HG02759 (cell line): Measurements from ENCODE around the gene ZP1.

Source experiments
- ATAC-seq: cut with Tn5 transposase; IDR thresholded peaks from one replicate; pipeline ENCODE4 v1.9.1; 2021; ENCODE audit warnings: mild to moderate bottlenecking, moderate library complexity; ENCODE audit not compliant: unreplicated experiment

The ZP1 gene

DNA sequence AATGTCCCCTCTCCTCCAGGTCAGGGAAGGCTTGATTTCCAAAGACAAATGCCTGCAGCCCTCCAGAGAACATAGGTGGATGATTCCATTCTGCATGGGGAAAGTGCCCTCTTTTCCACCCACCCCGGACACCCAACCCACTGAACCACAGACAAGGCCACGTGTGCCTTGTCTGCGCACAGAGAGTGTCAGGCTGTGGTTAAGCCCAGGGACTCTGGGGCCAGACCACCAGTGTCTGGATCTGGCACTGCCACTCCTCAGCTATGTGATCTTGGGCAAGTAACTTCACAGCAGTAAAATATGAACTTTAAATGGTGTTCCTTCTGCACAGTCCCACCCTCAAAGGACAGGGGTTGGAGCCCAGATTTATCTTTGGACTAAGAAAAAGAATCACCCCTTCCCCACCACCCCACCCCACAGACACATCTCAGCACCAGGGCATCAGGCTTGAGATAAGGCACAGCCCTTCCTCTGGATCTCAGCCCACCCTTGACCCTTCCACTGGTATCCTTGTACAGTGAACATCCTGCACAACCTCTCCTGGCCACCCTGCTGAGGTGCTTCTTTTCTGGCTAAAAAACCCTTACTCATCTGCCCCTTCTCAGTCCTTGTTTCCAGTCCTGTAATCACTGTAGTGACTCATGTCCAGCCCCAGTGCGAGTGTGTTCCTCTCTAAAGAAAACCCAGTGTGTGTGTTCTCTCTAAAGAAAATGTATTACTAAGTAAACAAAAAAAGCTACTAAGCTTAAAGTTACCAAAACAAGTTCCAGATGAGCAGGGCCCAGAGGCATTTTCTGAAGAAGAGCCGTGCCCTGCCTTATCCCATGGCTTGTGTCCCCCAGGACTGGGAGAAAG, 9.7 kb upstream of the ZP1 start:
- no peak for ATAC-seq

DNA sequence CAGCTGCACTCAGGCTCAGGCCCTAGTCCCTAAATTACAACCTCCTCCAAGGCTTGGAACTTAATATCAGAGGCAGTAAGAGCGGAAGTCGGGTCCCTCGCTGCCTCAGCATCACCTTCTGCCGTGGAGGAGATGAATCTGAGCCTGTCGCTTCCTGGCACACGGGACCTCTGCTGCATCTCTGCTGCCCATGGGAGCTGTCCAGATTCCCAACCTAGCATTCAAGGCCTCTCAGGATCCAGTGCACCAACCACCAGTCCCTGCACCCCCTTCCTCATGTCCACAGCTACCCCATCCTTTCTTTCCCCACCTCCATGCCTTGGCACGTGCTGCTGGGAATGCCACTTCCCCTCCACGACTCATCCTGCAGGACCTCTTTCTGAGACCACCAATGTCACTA, 9.1 kb upstream of the ZP1 start:
- ATAC-seq = no peak

DNA sequence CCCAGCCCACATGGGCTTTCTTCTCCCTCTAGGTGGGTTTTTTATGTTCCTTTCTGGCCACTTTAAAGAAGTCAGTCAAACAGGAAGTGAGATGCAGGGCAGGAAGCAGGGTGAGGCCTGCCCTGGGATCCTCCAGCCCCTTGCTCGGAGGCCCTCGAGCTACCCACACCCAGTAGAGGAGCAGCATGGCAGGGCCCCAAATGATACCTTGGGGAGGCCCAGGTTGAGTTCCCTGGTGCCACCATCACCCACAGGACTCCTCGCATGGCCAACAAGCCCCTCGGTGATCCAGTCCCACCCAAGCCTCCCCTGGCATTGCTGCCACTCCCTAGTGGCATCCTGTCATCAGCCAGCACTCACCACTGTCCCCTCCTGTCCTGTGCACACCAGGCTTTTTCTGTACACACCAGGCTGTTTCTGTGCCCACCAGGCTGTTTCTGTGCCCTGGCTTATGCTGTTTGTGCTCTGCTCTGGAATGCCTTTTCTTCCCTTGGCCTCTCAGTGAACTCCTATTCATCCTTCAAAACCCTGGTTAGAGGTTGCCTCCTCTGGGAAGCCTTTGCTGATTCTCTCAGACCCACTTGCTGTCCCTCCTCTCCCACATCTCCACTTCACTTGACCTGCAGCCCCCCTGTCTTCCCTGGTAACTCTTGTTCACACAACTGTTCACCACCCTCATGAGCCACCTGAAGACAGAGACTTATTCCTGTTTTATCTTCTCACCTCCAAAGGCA, 8.4 kb upstream of the ZP1 start:
- ATAC-seq = no peak

DNA sequence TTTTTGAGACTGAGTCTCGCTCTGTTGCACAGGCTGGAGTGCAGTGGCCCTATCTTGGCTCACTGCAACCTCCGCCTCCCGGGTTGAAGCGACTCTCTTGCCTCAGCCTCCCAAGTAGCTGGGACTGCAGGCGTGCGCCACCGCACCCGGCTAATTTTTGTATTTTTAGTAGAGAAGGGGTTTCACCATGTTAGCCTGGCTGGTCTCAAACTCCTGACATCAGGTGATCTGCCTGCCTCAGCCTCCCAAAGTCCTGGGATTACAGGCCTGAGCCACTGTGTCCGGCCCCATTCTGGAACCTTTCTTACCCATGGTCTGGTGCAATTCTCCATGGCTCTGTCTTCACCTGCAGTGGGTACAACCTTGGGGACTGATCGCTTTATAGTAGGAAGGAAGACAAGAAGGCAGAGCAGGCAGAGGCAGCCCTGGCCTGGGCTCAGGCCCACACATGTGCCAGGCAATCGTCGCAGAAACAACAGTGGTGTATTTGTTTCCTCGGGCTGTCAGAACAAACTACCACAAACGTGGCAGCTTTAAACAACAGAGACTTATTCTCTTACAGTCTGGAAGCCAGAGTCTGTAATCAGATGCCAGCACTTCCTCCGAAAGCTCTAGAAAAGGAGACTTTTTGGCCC, 7.6 kb upstream of the ZP1 start:
- ATAC-seq = no peak

DNA sequence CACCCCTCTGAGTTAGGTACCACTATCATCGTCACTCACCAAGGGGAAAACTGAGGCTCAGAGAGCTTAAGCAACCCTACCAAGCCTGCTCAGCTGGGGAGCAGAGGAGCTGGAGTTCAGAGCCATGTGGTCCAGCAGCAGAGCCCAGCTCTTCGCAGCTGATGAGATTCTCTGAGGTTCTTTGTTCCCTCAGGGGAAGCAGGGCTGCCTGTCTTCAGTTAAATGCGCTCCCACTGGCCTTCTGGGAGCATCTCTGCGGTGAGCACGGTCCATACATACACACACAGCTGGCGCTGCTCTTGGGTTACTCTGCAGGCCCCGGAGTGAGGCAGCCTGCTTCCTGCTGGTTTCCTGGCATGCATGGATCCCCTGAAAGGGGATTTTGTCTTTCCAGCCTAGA, 6.4 kb upstream of the ZP1 start:
- no peak for ATAC-seq

DNA sequence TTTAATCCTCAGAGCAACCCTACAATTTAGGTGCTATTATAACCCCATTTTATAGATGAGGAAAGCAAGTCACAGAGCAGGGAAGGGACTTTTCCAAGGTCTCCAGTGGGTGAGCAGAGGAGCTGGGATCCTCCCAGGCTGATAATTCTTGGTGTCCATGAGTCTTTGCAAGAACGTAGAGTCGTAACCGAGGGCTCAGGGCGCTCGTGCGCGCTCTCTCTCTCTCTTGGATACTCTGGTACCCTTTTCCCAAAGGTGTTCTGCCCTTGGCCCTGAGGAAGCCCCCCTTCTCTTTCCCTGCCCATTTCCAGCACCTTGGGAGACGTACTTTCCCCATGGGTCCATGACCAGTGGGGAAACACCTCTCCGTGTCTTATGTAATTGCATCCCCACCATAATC, 5.2 kb upstream of the ZP1 start:
- no peak for ATAC-seq

DNA sequence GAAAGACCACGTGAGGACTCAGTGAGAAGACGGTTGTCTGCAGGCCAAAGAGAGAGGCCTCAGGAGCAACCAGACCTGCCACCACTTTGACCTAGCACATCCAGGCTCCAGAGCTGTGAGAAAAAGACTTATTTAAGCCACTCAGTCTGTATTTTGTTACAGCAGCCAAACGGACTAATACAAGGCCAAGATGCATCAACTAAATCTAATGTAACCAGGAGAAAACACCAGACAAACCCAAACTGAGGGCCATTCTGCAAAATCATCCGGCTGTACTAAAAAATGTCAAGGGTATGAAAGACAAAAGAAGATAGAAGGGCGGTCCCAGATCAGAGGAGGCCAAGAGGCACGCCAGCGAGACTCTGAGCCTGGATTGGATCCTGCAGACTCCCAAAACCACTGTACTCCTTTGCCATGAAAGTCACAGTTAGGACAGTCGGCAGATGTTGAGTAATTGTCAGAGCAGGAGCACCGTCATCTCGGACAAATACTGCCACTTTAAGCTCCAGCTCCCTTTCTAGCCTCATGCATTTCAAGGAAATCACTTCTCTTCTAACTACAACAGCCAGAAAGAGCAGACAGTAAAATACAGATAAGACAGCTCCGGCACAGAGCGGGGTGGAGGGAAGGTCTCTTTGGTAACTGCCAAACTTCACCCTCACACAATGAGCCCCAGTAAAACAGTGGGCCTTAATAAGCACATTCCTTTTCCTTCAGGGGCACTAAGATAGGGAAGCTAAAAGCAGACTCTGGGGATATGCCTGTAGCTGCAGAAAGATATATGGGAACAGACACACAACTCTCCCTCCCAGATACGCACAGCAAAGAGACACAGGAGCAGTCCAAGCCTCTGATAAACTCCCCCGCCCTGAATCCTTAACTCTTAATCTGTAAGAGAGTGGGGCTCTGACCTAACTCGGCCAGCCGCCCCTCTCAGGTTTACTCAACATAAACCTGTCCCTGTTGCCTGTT, 3.5 kb upstream of the ZP1 start:
- ATAC-seq = no peak

DNA sequence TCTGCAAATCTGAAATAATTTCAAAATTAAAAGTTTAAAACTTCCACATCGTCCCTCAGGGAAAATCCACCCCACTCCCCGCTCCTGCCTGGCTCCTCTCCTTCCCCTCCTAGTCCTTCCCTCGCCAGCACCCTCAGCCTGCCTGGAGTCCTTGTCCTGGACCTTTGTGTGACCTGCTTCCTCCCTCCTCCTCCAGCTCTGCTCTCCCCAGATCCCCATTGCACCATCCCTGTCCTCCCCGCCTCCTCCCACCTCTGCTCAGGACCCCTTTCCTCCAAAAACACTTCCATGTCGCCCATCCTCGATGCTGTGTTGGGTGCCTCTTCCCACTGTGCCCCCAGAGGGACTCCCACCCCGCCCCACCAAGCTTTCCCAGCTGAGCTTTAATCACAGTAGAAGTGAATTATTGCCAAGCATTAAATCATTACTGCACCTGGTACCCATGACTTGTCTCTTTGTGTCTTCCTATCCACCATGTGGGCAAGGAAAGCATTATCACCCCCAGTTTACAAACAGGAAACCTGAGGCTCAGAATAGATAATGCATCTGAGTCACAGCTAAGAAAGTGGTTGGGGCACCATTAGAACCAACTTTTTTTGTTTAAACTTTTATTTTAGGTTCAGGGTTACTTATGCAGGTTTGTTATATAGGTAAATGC, 2.4 kb upstream of the ZP1 start:
- no peak for ATAC-seq

DNA sequence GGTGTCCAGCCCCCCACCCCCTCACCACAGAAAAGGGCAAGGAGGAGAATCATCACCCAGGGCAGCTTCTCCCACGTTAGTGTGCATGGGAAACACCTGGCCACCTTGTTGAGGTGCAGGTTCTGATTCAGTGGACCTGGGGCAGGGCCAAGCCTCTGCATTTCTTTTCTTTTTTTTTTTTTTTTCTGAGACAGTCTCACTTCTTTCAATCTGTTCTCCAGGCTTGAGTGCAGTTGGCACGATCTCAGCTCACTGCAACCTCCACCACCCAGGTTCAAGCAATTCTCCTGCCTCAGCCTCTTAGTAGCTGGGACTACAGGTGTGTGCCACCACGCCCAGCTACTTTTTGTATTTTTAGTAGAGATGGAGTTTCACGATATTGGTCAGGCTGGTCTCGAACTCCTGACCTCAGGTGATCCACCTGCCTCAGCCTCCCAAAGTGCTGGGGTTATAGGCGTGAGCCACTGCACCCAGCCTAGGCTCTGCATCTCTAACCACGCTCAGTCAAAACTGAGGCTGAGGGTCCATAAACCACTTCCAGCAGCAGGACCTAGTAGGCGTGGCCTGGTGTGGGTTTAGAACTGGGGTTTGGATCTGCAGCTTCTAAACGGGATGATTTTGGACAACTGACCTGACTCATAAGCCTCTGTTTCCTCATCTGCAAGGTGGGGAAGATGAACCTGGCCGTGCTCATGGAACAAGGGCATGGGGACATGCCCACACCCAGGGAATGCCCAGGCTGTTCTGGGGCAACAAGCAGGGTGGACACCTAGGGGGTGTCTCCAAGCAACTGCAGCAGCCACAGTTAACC, 734 bp downstream of the ZP1 start:
- ATAC-seq = no peak

DNA sequence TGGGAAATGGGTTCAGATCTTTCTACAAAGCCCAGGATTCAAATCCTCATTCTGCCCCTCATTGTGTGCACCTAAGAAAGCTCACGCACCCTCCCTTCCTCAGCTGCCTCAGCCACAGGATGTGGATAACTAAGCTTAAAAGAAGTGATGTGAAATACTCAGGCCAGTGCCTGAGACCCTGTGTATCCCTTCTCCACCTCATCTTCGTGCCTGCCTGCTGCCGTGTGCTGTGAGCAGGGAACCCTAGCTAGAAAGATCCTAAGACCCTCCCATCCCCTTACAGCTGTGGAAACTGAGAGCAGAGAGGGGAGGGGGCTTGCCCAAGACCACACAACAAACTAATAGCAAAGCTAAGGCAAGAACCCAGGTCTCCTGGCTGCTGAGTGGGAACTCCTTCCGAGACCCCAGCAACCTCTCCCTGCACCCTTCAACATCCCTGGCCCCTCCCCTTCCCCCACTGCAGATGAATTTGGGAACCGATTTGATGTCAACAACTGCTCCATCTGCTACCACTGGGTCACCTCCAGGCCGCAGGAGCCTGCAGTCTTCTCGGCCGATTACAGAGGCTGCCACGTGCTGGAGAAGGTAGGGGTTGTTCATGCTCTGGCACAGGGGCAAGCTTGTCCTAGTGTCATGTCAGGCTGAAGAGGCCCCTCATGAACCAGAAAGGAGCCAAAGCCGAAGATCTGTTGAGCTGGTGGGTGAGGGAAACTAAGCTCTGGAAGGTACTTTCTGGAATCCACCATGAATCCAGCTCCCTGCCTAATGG, 1.5 kb downstream of the ZP1 start:
- no peak for ATAC-seq

DNA sequence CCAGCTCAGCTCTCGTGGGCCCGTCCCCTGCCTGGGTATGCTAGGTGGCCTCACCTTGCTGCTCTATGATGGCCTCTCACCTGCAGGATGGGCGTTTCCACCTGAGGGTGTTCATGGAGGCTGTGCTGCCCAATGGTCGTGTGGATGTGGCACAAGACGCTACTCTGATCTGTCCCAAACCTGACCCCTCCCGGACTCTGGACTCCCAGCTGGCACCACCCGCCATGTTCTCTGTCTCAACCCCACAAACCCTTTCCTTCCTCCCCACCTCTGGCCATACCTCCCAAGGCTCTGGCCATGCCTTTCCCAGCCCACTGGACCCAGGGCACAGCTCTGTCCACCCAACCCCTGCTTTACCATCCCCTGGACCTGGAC, 2.1 kb downstream of the ZP1 start:
- no peak for ATAC-seq

DNA sequence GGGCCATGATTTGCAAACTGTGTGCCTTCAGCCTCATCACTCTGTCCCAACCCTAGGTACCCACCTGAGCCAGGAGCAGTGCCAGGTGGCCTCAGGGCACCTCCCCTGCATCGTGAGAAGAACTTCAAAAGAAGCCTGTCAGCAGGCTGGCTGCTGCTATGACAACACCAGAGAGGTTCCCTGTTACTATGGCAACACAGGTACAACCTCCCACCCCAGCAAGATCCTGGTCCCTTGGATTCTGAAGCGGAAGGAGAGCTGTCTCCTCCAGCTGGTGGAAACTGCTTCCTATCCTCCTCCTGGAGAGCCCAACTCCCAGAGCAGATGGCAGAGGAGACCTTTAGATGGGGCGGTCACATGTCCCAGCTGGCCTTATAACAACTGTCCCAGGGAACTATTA, 2.9 kb downstream of the ZP1 start:
- no peak for ATAC-seq

DNA sequence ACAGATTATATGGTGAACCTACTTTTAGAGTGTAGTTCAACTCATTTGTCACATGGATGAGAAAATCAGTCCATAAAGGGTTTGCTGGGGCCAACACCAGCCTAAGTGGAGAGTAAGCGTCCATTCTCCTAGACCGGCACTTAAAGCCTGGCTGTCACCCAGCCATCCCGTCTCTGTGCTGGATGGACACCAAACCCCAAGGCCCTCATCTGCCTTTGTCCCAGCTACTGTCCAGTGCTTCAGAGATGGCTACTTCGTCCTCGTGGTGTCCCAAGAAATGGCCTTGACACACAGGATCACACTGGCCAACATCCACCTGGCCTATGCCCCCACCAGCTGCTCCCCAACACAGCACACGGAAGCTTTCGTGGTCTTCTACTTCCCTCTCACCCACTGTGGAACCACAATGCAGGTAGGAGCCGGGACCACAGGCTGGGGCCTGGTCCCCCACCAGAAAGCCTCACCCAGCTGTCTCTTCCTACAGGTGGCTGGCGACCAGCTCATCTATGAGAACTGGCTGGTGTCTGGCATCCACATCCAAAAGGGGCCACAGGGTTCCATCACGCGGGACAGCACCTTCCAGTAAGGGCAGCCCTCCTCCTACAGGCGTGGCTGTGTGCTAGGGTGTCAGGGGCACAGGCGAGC, 3.5 kb downstream of the ZP1 start:
- ATAC-seq = no peak

DNA sequence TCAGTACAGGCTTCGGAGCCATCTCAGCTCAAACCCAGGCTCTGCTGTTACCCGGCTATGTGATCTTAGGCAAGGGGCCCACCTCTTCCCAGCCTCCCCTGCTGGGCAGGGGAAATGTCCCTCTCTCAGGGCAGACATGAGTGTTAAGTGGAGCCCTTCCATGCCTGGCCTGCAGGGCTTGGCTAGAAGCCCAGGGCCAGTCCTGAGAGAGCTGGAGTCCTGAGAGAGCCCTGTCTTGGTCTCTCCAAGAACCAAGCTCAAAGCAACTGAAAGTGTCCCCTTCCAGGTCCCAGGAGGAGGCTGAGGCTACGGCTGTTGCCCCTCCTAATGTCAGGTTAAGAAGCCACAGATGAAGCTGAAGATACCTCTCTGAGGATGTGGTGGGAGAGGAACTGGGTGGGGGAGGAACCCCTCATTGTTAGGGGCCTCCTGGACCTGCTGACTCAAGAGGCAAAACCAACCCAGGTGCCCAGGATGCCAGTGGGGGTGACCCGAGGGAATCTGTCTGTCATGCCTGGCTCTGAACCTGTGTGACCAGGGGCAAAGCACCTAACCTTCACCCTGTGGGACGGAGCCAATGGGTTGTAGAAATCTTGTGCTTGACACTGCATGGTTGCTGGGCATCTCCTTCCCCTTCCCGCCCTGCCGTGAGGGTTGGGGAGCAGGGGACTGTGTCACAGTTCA, 4.2 kb downstream of the ZP1 start:
- ATAC-seq = no peak

DNA sequence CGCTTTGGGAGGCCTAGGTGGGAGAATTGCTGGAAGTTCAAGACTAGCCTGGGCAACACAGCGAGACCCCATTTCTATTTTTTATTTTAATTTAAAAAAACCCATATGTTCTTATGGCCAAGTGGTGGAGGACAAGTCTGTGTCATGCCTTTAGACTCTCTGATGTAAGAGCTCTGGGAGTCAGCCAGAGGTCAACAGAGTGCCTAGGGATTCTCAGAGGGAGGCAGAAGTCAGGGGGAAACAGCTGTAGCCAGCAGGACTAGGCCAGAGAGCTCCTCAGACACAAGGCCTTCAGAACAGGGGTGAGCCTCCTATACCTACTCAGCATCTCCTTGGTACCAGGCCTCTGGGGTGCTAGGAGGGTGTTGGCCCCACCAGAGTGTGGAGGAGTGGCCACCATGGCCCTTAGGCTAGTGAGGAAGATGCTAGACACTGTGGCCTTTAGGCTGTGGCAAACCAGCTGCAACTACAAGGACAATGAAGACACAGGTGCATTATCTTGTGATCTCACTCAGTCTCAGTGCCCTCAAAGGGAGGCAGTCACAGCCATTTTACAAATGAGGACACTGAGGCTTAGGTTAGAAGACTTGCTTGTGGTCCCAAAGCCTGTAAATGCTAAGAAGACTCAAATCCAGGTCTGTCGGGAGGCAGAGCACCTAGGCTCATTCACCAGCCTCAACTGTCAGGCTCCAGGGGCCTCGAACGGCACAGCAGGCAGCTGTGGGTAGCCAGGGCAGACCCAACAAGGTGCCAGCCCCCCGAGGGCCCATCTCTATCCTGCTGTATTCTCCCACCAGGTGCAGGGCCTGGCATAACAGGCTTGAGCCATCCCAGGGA, 5.0 kb downstream of the ZP1 start:
- no peak for ATAC-seq

DNA sequence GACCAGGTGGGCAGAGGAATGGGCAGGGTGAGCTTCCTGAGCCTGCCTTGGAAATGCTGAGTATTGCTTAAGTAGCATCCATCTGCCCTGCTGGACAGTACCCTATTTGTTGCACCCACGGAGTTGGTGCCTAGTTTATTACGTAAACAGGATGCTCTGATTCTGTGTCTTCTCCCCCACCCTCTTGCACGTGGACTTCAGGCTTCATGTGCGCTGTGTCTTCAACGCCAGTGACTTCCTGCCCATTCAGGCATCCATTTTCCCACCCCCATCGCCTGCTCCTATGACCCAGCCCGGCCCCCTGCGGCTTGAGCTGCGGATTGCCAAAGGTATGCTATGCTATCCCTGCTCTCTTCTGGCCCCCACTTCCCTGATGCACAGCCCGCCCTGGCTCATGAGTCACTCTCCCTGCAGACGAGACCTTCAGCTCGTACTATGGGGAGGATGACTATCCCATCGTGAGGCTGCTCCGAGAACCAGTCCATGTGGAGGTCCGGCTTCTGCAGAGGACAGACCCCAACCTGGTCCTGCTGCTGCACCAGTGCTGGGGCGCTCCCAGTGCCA, 5.7 kb downstream of the ZP1 start:
- ATAC-seq = no peak

DNA sequence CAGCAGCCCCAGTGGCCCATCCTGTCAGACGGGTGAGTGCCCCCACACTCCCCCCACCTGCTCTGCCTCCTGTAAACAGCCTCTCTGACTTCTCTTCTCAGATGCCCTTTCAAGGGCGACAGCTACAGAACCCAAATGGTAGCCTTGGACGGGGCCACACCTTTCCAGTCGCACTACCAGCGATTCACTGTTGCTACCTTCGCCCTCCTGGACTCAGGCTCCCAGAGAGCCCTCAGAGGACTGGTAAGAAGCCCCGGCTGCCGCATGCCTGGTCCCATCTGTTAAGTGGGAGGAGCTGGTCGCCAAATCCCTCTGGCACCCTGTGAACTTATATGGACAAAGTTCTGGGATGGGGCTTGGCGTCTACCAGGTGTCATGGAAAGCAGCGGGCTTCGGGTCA, 6.2 kb downstream of the ZP1 start:
- ATAC-seq = no peak
